ENCODE data around the gene SHISA2. TPM values are rescaled to one million over a fixed set of nuclear protein-coding genes. Genes with fewer than 3 reads are reported as not detected.

SHISA2 gene
- total RNA-seq, 1 experiment from 2014 or later, result 8.1 TPM

DNA sequence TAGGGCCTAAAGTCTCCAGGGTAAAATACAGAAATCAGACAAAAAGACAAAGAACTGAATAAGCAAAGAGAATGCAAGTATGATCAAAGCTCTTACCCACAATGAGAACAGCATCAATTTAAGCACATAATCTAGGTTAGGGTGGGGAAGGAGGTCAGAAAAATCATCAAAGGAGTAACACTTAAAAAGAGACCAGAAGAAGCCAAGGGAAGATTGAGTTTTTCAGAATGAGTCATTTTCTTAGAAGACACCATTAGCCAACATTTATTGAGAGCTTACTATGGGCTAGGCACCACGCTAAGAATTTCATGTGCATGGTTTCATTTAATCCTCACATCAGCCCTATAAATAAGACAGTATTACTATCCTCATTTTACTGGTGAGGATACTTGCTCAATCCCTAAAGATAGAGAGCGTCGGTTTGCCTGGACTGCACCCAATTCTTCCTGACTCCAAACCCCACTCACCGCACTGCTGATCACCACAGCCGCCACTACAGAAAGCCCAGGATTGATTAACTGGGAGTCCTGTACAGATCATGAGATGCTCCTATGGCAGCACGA is 1.7 kb upstream of the SHISA2 start:
- WGBS (ENCODE audit: extremely low coverage, insufficient read length, low lambda C conversion rate), result no CpG with 5 or more reads among the region's 6 CpGs
- Histone ChIP-seq H3K14ac (ENCODE audit: insufficient read depth, low read length) (no peak overlapping the region), H4K5ac (ENCODE audit: insufficient read length, low read depth, low read length) (no peak overlapping the region), H3K23ac (ENCODE audit: insufficient read length, low read depth, low read length) (no peak overlapping the region), H3T11ph (ENCODE audit: low read length) (no peak overlapping the region), H2AFZ (ENCODE audit: low read length) (no peak overlapping the region), H2BK20ac (ENCODE audit: low read depth, low read length, poor library complexity, severe bottlenecking) (no peak overlapping the region), H3K79me2 (ENCODE audit: insufficient read depth, low read length) (no peaks in the 10 kb centered on the region), H2BK12ac (ENCODE audit: insufficient read length, low read depth, low read length) (no peak overlapping the region), H2BK120ac (ENCODE audit: low read depth, low read length, poor library complexity, severe bottlenecking) (no peak overlapping the region), H3K79me1 (ENCODE audit: insufficient read depth, low read depth, low read length, poor library complexity, severe bottlenecking) (no peaks in the 10 kb centered on the region), H2AK5ac (ENCODE audit: insufficient read length, low read length) (no peak overlapping the region), H2BK5ac (ENCODE audit: insufficient read length, low read length) (no peak overlapping the region), H3K4ac (ENCODE audit: low read depth, low read length) (no peak overlapping the region), H4K20me1 (ENCODE audit: control insufficient read depth, insufficient read depth, insufficient read length) (no peaks in the 10 kb centered on the region), H3K27me3 (ENCODE audit: insufficient read depth, low read length) (peaks cover 6% of the 10 kb centered on the region; the same call in 1 of the 2 replicates), H3K4me2 (ENCODE audit: insufficient read depth, insufficient read length, low read length) (no peak overlapping the region), H3K9me3 (ENCODE audit: control insufficient read depth, low read depth, low read length) (no peaks in the 10 kb centered on the region), H3K56ac (ENCODE audit: insufficient read length, low read depth, low read length) (no peak overlapping the region), H2BK15ac (ENCODE audit: low read depth, low read length) (no peak overlapping the region), H3K27ac (ENCODE audit: insufficient read length, low read depth, low read length) (no peak overlapping the region), H3K9ac (ENCODE audit: extremely low read depth, insufficient read length, low read length) (no peak overlapping the region), H4K91ac (ENCODE audit: insufficient read length, low read depth, low read length) (no peak overlapping the region), H4K8ac (replicated peaks; ENCODE audit: insufficient read length, low read depth, low read length) (no peak overlapping the region), H3K4me1 (ENCODE audit: insufficient read depth, low read length) (peaks cover 4% of the 10 kb centered on the region; the same call in 1 of the 2 replicates), H3K23me2 (ENCODE audit: insufficient read length, low read depth, low read length, poor library complexity, severe bottlenecking) (peaks cover 20% of the 10 kb centered on the region), H3K18ac (ENCODE audit: insufficient read length, low read depth, low read length) (no peak overlapping the region)
- Mint-ChIP-seq H3K4me1 (peaks cover 16 to 17% of the 10 kb centered on the region in 2 experiments), H3K36me3 (ENCODE audit: insufficient read depth in 1 of 3, low read depth in 3 of 3) (no peaks in the 10 kb centered on the region; a peak in 1 of 7 replicates), H3K4me3 (no peak overlapping the region), H3K9me3 (no peaks in the 10 kb centered on the region; a peak in 1 of 5 replicates), H3K27ac (no peak overlapping the region), H3K27me3 (ENCODE audit: low read depth) (peaks cover 51% of the 10 kb centered on the region)
- TF ChIP-seq, protein P1, sequence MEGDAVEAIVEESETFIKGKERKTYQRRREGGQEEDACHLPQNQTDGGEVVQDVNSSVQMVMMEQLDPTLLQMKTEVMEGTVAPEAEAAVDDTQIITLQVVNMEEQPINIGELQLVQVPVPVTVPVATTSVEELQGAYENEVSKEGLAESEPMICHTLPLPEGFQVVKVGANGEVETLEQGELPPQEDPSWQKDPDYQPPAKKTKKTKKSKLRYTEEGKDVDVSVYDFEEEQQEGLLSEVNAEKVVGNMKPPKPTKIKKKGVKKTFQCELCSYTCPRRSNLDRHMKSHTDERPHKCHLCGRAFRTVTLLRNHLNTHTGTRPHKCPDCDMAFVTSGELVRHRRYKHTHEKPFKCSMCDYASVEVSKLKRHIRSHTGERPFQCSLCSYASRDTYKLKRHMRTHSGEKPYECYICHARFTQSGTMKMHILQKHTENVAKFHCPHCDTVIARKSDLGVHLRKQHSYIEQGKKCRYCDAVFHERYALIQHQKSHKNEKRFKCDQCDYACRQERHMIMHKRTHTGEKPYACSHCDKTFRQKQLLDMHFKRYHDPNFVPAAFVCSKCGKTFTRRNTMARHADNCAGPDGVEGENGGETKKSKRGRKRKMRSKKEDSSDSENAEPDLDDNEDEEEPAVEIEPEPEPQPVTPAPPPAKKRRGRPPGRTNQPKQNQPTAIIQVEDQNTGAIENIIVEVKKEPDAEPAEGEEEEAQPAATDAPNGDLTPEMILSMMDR (conservative IDR thresholded peaks at IDR 0.05), result no peak
- no peak for DNase-seq
